ENCODE measurements around the gene DHDH. TPM values are rescaled to one million over a fixed set of nuclear protein-coding genes. Genes with fewer than 3 reads are reported as not detected.
A peak's percentile ranks its signal among the peaks of the same experiment; 100 is the strongest.

DHDH gene
- total and polyA plus RNA-seq, 2 of the 13 experiments (the other 11 are each of a cell fraction or from before 2014, with no cell fraction given): 0.13 to 0.91 TPM

GRCh38 chr19:48963371-48964204 lies 30.1 kb downstream of the DHDH start (continued):
- TF ChIP-seq MXD3 (CRISPR knock-in tag; IDR thresholded peaks at IDR 0.05): peak; percentile 88
- peak; percentile 15; the same call in 1 of the 2 replicates for TF ChIP-seq ZBTB26 (CRISPR knock-in tag; IDR thresholded peaks at IDR 0.05; ENCODE audit: borderline replicate concordance)
- TF ChIP-seq SIN3B (IDR thresholded peaks at IDR 0.05; ENCODE audit: low read length): 0 out of 2 replicates have a peak, but pooled peaks have one; percentile 24
- no peak for TF ChIP-seq ZFP36 (IDR thresholded peaks at IDR 0.05; ENCODE audit: borderline replicate concordance, low read depth, low read length, partially characterized antibody)
- TF ChIP-seq ZNF124 (CRISPR knock-in tag; IDR thresholded peaks at IDR 0.05): peak; percentile 82
- TF ChIP-seq ZNF639 (CRISPR knock-in tag; conservative IDR thresholded peaks at IDR 0.05): peak; percentile 79
- TF ChIP-seq ZBTB33 (CRISPR knock-in tag; IDR thresholded peaks at IDR 0.05): no peak
- no peak for TF ChIP-seq USF2 (IDR thresholded peaks at IDR 0.05; ENCODE audit: low read depth, low read length)
- TF ChIP-seq USF2 (CRISPR knock-in tag; IDR thresholded peaks at IDR 0.05; ENCODE audit: borderline replicate concordance): no peak; the same call in 1 of the 2 replicates
- TF ChIP-seq ZMAT3 (CRISPR knock-in tag; conservative IDR thresholded peaks at IDR 0.05): peak; percentile 55
- no peak for TF ChIP-seq ZNF232 (CRISPR knock-in tag; IDR thresholded peaks at IDR 0.05; ENCODE audit: borderline replicate concordance)
- peak; percentile 100 for TF ChIP-seq ZBTB7B (CRISPR knock-in tag; IDR thresholded peaks at IDR 0.05)
- peak in 1 of 2 experiments; percentile 15; a peak in 2 of 4 replicates for TF ChIP-seq REST (IDR thresholded peaks at IDR 0.05; ENCODE audit: borderline replicate concordance in 1 of 2, low read depth in 1 of 2, low read length in 2 of 2)
- TF ChIP-seq KDM6A (CRISPR knock-in tag; IDR thresholded peaks at IDR 0.05; ENCODE audit: low read depth): peak; percentile 98
- no peak for TF ChIP-seq ZKSCAN1 (IDR thresholded peaks at IDR 0.05; ENCODE audit: low read length)
- peak; percentile 88; the same call in 1 of the 2 replicates for TF ChIP-seq BORCS8-MEF2B (CRISPR knock-in tag; IDR thresholded peaks at IDR 0.05)
- no peak for TF ChIP-seq CBX1 (IDR thresholded peaks at IDR 0.05; ENCODE audit: low read depth)
